ENCODE results near the gene THAP2. TPM values are rescaled to one million over a fixed set of nuclear protein-coding genes. Genes with fewer than 3 reads are reported as not detected.
"Not testable (repeated sequence)": the region's sequence is repeated elsewhere in the genome, so short reads cannot be mapped to it uniquely, and the experiment has no call there.

Gene THAP2
- total RNA-seq, 1 donor from 2014 or later, result 7.1 TPM

DNA sequence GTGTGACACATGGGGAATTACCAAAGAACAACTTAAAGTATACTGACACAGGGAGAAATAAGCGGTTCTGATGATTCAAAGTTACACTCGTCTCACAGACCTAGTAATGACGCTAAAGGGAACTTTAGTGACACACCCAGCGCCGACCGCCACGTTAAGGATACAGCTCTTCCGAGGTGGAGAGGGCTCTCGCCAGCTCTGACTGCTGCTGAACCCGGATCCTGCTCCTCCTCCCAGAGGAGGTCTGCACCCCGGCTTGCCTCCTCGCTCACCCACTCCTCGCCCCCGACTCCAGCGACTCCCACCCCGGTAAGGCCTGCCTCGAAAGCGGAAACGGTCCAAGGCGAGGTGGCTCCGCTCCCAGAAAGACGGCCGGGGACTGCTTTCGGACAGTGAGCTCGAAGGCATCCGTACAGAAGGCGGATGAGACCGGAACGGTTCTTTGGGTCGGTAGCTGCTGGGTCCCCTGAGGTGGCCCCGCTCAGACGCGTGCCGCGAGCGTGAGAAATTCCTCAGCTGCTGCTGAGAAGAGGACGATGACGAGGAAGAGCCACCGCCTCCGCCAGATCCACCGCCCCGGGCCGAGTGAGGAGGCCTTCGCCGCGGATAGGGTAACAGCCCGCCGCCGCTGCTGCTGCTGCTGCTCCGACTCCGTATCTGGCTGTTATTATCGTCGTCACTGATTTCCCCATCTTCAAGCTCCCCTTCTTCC, 1.1 kb upstream of the THAP2 start:
- DNase-seq (ENCODE audit: low read depth), result peak; percentile 59

- DNase-seq (ENCODE audit: low read depth), result peak; percentile 22
Measured at GRCh38 chr12:71664411-71665089, 449 bp downstream of the THAP2 start.

DNA sequence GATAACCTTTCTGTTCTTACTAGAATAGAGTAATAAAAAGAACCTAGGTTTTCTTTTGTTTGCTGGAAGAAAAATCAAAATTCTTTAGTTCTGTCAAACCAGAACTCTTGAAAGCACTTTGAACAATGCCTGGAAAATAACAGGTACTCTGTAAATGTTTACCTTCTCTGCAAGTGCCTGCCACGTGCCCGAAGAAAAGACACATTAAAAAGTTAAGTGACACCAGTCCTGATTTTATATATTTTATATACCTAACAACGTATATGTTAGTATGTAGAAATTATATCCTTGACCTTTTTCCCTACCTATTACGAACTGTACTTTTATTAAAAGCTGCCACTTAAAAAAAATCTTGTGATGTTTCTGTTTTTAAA, 976 bp downstream of the THAP2 start:
- peak; percentile 22 for DNase-seq (ENCODE audit: low read depth)

- no peak for DNase-seq (ENCODE audit: low read depth)
Measured at GRCh38 chr12:71666259-71666658, 2.2 kb downstream of the THAP2 start.

GRCh38 chr12:71671311-71671710, 7.2 kb downstream of the THAP2 start:
- DNase-seq (ENCODE audit: low read depth), result no peak

- no peak for DNase-seq (ENCODE audit: low read depth)
Measured at GRCh38 chr12:71671816-71672215, 7.7 kb downstream of the THAP2 start.

- no peak for DNase-seq (ENCODE audit: low read depth)
Measured at GRCh38 chr12:71682466-71682865, 18.4 kb downstream of the THAP2 start.

- no peak for DNase-seq (ENCODE audit: low read depth)
Measured at GRCh38 chr12:71683633-71684032, 19.5 kb downstream of the THAP2 start.

GRCh38 chr12:71684081-71684480, 20.0 kb downstream of the THAP2 start:
- DNase-seq (ENCODE audit: low read depth), result no peak

- DNase-seq (ENCODE audit: low read depth), result no peak
Measured at GRCh38 chr12:71685312-71685906, 21.3 kb downstream of the THAP2 start.

DNA sequence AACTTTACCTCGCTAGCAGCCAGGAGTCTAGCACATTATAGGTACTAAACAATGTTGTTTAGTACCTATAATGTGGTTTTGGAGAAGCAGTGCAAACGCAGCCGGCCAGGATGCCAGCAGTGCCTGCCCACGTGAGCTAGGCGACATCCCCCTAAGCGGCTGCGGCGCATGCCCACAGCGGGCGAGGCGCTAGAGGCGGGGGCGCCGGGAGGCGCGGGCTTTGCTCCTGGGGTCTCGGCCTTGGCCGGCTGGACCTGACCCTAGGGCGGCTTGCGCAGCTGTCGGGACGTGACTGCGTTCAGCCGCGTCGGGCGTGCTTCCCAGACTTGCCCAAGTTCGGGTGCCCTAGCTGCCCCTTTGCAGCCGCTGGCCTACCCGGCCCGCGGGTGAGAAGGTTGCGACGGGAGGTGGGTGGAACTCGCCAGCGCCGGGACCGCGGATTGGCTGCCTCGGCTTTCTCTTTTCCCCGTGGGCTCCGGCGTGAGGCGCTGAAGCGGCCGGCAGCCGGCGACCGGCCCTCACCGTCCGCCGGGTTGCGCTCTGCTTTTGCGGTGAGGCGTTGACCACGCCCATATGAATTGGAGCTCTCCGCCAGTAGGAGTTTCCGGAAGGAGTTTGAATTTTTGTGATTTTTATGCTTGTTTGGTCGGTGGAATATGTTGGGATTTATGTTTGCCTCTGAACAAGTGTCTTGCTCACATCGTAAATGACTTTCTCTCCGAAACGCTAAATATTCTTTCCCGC, 22.0 kb downstream of the THAP2 start, which contains the start of gene TMEM19:
Gene TMEM19, plus strand, starts transcription at position 169 of the 744 bp plus-strand sequence. CDS start 599 bp downstream, outside the sequence.
- DNase-seq (ENCODE audit: low read depth), result peak; percentile 81

DNA sequence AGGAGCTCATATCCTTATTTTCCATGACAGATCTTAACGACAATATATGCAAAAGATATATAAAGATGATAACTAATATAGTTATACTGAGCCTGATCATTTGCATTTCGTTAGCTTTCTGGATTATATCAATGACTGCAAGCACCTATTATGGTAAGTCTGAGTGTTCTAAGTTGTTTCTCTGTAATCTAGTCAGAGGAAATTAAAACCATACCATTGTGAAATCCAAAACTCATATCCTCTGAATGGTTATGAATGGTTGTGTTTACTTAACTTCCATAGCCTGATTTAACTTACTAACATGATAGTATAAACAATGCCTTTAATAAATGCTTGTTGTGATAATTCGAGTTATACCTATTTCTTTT, 22.5 kb downstream of the THAP2 start:
- DNase-seq (ENCODE audit: low read depth), result peak; percentile 16

- DNase-seq (ENCODE audit: low read depth), result not testable (repeated sequence)
Measured at GRCh38 chr12:71687172-71687571, 23.1 kb downstream of the THAP2 start.

DNA sequence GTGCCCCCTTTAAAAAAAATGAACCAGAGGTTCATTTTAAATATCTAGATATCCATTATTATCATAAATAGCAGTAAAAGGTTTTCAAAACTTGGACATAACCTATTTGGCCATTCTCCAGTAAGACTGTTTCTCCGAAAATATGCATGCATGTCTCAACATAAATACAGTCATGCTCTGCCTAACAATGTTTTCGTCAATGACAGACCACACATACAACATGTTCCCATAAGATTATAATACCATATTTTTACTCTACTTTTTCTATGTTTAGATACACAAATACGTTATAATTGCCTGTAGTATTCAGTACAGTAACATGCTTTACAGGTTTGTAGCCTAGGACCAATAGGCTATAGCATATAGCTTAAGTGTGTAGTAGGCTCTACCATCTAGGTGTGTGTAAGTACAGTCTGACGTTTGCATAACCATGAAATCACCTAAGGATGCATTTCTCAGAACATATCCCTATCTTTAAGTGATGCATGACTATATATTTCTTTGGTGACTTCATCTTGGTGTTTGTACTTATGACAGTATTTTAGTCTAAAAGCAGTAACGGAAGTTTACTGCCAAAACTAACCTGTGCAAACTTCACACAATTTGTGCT, 25.0 kb downstream of the THAP2 start:
- DNase-seq (ENCODE audit: low read depth), result no peak

DNA sequence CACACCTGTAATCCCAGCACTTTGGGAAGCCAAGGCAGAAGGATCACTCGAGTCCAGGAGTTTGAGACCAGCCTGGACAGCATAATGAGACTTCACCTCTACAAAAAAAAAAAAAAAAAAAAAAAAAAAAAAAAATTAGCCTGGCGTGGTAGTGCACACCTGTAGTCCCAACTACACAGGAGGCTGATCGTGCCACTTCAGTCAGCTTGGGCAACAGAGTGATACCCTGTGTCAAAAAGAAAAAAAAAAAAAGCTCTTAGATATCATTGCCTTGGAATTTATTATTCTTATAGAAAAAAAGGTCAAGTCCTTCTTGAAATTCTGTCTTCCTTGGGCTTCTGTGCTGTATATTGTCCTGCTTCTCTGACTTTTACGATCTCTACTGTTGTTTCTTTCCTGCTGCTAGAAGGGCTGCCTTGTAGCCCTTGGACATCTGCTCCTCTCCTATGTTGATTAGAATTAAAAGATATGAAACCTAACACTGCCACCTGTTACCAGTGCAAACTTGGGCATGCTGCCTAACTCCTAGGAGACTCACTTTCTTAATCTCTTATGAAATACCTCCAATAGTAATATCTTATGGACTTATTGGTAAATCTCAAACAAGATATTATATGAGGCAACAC, 27.5 kb downstream of the THAP2 start:
- no peak for DNase-seq (ENCODE audit: low read depth)

DNA sequence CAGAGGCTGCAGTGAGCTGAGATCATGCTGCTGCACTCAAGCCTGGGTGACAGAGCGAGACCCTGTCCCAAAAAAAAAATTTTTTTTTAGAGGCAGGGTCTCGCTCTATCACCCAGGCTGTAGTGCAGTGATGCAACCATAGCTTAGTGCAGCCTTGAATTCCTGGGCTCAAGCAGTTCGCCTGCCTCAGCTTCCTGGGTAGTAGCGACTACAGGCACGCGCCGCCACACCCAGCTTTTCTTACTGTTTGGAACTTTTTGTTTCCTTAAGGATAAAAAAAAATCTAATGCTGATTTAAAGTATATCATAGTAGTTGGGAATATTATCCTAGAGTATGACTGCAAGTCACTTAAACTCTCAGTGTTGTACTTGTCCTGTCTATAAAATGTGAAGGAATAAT, 29.0 kb downstream of the THAP2 start:
- DNase-seq (ENCODE audit: low read depth), result no peak

DNA sequence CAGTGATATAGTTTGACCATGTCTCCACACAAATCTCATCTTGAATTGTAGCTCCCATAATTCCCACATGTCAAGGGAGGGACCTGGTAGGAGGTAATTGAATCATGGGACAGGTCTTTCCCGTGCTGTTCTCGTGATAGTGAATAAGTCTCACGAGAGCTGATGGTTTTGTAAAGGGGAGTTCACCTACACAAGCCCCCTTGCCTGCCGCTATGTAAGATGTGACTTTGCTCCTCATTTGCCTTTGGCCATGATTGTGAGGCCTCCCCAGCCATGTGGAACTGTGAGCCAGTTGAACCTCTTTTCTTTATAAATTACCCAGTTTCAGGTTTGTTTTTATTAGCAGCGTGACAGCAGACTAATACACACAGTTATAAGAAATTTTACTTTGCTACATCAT, 29.6 kb downstream of the THAP2 start:
- not testable (repeated sequence) for DNase-seq (ENCODE audit: low read depth)

- DNase-seq (ENCODE audit: low read depth), result peak; percentile 61
Measured at GRCh38 chr12:71694099-71694820, 30.2 kb downstream of the THAP2 start.

DNA sequence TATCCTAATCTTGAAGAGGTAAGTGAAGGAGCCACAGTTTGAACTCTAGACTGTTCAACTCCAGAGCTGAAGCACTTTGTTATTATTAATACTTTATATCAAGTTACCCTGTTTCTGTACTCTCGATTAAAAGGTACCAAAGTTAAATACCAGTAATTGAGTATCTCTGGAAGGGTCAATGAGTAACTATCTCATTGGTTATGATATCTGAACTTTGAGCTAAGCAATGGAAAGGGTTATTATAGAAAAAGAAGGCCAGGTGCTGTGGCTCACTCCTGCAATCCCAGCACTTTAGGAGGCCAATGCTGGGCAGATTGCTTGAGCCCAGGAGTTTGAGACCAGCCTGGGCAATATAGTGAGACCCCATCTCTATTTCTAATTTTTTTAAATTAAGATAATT, 31.7 kb downstream of the THAP2 start:
- DNase-seq (ENCODE audit: low read depth), result no peak

DNA sequence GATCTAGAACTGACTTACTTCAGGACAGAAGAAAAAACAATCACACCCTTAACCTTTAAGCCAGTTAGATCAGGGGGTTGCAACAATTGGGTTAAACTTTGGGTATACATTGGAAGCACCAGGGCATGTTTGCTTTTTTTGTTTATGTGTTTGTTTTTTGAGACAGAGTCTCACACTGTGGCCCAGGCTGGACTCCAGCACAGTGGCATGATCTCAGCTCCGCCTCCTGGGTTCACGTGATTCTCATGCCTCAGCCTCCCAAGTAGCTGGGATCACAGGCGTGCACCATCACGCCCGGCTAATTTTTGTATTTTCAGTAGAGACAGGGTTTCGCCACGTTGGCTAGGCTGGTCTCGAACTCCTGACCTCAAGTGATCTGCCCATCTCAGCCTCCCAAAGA, 38.1 kb downstream of the THAP2 start:
- DNase-seq (ENCODE audit: low read depth), result not testable (repeated sequence)

DNA sequence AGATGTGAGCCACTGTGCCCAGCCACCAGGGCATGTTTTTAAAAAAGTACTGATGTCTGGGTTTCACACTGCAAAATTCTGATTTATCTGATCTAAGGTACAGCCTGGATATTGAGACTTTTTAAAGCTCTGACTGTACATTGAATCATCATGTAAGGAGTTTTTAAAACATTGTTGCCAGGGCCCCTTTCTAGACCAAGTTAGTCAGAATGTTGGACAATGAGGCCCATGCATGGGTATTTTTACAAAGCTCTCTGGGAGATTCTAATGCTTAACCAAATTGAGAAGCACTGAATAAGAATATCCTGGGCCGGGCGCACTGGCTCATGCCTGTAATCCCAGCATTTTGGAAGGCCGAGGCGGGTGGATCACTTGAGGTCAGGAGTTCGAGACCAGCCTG, 38.5 kb downstream of the THAP2 start:
- no peak for DNase-seq (ENCODE audit: low read depth)

All from renal cortical epithelial cell (primary cell).